H9 (cell line): ENCODE results near the gene MAOA. TPM values are rescaled to one million over a fixed set of nuclear protein-coding genes. Genes with fewer than 3 reads are reported as not detected.

Source experiments
- DNase-seq: peaks from one replicate; pipeline ENCODE4 v3.0.0-alpha.2; 2017
- H2AFZ ChIP-seq: one replicate; pipeline ENCODE4 v1.6.1; 2013; ENCODE audit warnings: mild to moderate bottlenecking, low read length, control low read depth, moderate library complexity
- H2AK5ac ChIP-seq: 2 replicates; pipeline ENCODE4 v1.6.1; 2013; ENCODE audit warnings: low read length, control low read depth, mixed read lengths; ENCODE audit not compliant: insufficient read length
- H2BK120ac ChIP-seq: one replicate; pipeline ENCODE4 v1.6.1; 2013; ENCODE audit warnings: low read depth, mild to moderate bottlenecking, low read length, control low read depth, inconsistent platforms; ENCODE audit not compliant: poor library complexity, severe bottlenecking
- H2BK12ac ChIP-seq: 2 replicates; pipeline ENCODE4 v1.6.1; 2013; ENCODE audit warnings: low read length, control low read depth, mixed read lengths, low read depth; ENCODE audit not compliant: insufficient read length
- H2BK15ac ChIP-seq: 2 replicates; pipeline ENCODE4 v1.6.1; 2013; ENCODE audit warnings: low read depth, low read length, control low read depth
- H2BK20ac ChIP-seq: one replicate; pipeline ENCODE4 v1.6.1; 2013; ENCODE audit warnings: low read depth, mild to moderate bottlenecking, low read length, control low read depth, inconsistent platforms; ENCODE audit not compliant: poor library complexity, severe bottlenecking
- H2BK5ac ChIP-seq: 2 replicates; pipeline ENCODE4 v1.6.1; 2013; ENCODE audit warnings: low read length, control low read depth, mixed read lengths; ENCODE audit not compliant: insufficient read length
- H3K14ac ChIP-seq: 2 replicates; pipeline ENCODE4 v1.6.1; 2013; ENCODE audit warnings: low read length, control low read depth; ENCODE audit not compliant: insufficient read depth
- H3K18ac ChIP-seq: 2 replicates; pipeline ENCODE4 v1.6.1; 2013; ENCODE audit warnings: low read depth, mild to moderate bottlenecking, mixed read lengths, low read length, control low read depth; ENCODE audit not compliant: insufficient read length
- H3K23ac ChIP-seq: 2 replicates; pipeline ENCODE4 v1.6.1; 2013; ENCODE audit warnings: low read length, control low read depth, mixed read lengths, low read depth; ENCODE audit not compliant: insufficient read length
- H3K23me2 ChIP-seq: 2 replicates; pipeline ENCODE4 v1.6.1; 2013; ENCODE audit warnings: low read depth, mild to moderate bottlenecking, mixed read lengths, low read length, control low read depth; ENCODE audit not compliant: insufficient read length, poor library complexity, severe bottlenecking
- H3K27ac ChIP-seq: 2 replicates; pipeline ENCODE4 v1.5.1; 2013; ENCODE audit warnings: low read length, control low read depth, mixed read lengths, low read depth; ENCODE audit not compliant: insufficient read length
- H3K27me3 ChIP-seq: 2 replicates; pipeline ENCODE4 v1.6.1; 2013; ENCODE audit warnings: low read length, control low read depth, inconsistent platforms; ENCODE audit not compliant: insufficient read depth
- H3K4ac ChIP-seq: 2 replicates; pipeline ENCODE4 v1.6.1; 2013; ENCODE audit warnings: low read depth, mild to moderate bottlenecking, control low read depth, inconsistent platforms, low read length, moderate library complexity
- H3K4me1 ChIP-seq: 2 replicates; pipeline ENCODE4 v1.6.1; 2013; ENCODE audit warnings: low read length, control low read depth, inconsistent platforms; ENCODE audit not compliant: insufficient read depth
- H3K4me2 ChIP-seq: 2 replicates; pipeline ENCODE4 v1.6.1; 2013; ENCODE audit warnings: low read length, control low read depth, mixed read lengths; ENCODE audit not compliant: insufficient read length, insufficient read depth
- H3K56ac ChIP-seq: 2 replicates; pipeline ENCODE4 v1.6.1; 2013; ENCODE audit warnings: low read depth, mild to moderate bottlenecking, mixed read lengths, low read length, control low read depth; ENCODE audit not compliant: insufficient read length
- H3K79me1 ChIP-seq: 2 replicates; pipeline ENCODE4 v1.6.1; 2013; ENCODE audit warnings: low read depth, mild to moderate bottlenecking, moderate library complexity, low read length, control low read depth, inconsistent platforms; ENCODE audit not compliant: insufficient read depth, poor library complexity, severe bottlenecking
- H3K79me2 ChIP-seq: 2 replicates; pipeline ENCODE4 v1.6.1; 2013; ENCODE audit warnings: low read length, control low read depth, inconsistent platforms; ENCODE audit not compliant: insufficient read depth
- H3K9ac ChIP-seq: 2 replicates; pipeline ENCODE4 v1.6.1; 2013; ENCODE audit warnings: low read length, control low read depth, mixed read lengths; ENCODE audit not compliant: insufficient read length; ENCODE audit errors: extremely low read depth
- H3K9me3 ChIP-seq: one replicate; pipeline ENCODE4 v1.6.1; 2013; ENCODE audit warnings: low read depth, low read length, inconsistent platforms; ENCODE audit not compliant: control insufficient read depth
- H3T11ph ChIP-seq: one replicate; pipeline ENCODE4 v1.6.1; 2013; ENCODE audit warnings: mild to moderate bottlenecking, low read length, control low read depth, inconsistent platforms
- H4K20me1 ChIP-seq: one replicate; pipeline ENCODE4 v1.6.1; 2013; ENCODE audit not compliant: control insufficient read depth, insufficient read length, insufficient read depth
- H4K5ac ChIP-seq: 2 replicates; pipeline ENCODE4 v1.6.1; 2013; ENCODE audit warnings: low read depth, mild to moderate bottlenecking, mixed read lengths, low read length, control low read depth; ENCODE audit not compliant: insufficient read length
- H4K8ac ChIP-seq: replicated peaks from 2 replicates; pipeline ENCODE4 v1.6.1; 2013; ENCODE audit warnings: low read length, control low read depth, mixed read lengths, low read depth; ENCODE audit not compliant: insufficient read length
- H4K91ac ChIP-seq: 2 replicates; pipeline ENCODE4 v1.6.1; 2013; ENCODE audit warnings: low read depth, mild to moderate bottlenecking, moderate library complexity, mixed read lengths, low read length, control low read depth; ENCODE audit not compliant: insufficient read length
- H3K27ac Mint-ChIP-seq, 3 experiments: 2 replicates in 2 of 3; 3 replicates in 1 of 3; pipeline ENCODE4 v1.8.0; 2020 to 2021; ENCODE audit warnings: mixed read lengths in 3 of 3, mild to moderate bottlenecking in 1 of 3, moderate library complexity in 1 of 3
- H3K27me3 Mint-ChIP-seq: 2 replicates; pipeline ENCODE4 v1.8.0; 2021; ENCODE audit warnings: low read depth, mild to moderate bottlenecking, moderate library complexity, mixed read lengths
- H3K36me3 Mint-ChIP-seq, 3 experiments: 2 replicates in 2 of 3; 3 replicates in 1 of 3; pipeline ENCODE4 v1.8.0; 2020 to 2021; ENCODE audit warnings: low read depth in 3 of 3, mixed read lengths in 3 of 3; ENCODE audit not compliant: insufficient read depth in 1 of 3
- H3K4me1 Mint-ChIP-seq, 2 experiments: 2 replicates each; pipeline ENCODE4 v1.8.0; 2020; ENCODE audit warnings: mixed read lengths in 2 of 2
- H3K4me3 Mint-ChIP-seq, 2 experiments: 2 replicates in 1 of 2; 3 replicates in 1 of 2; pipeline ENCODE4 v1.8.0; 2020 to 2021; ENCODE audit warnings: mild to moderate bottlenecking in 2 of 2, mixed read lengths in 2 of 2, moderate library complexity in 1 of 2
- H3K9me3 Mint-ChIP-seq, 2 experiments: 2 replicates in 1 of 2; 3 replicates in 1 of 2; pipeline ENCODE4 v1.8.0; 2020; ENCODE audit warnings: mild to moderate bottlenecking in 2 of 2, mixed read lengths in 2 of 2, moderate library complexity in 1 of 2
- WGBS: extraction: QIAGEN DNeasy Blood & Tissue Kit; methylation state at CpG from one replicate; pipeline ENCODE4 v1.1.7; 2013; ENCODE audit warnings: missing lambda C conversion rate, low lambda C conversion rate, mixed read lengths; ENCODE audit not compliant: insufficient read length; ENCODE audit errors: extremely low coverage; 5-methylcytosine and 5-hydroxymethylcytosine counted together
- total RNA-seq: library from RNA; stranded (reverse); gene quantifications from 2 replicates; pipeline ENCODE4 v1.2.1, GENCODE V29; 2021
- TF ChIP-seq, protein P1 (sequence below): fragments of 200-600 bp; sonication (generic); conservative IDR thresholded peaks from 3 replicates; pipeline ENCODE4 v1.8.0; 2021; ENCODE audit warnings: antibody characterized with exemption, mild to moderate bottlenecking

MAOA gene
- total RNA-seq, 1 experiment from 2014 or later = 0.28 TPM

DNA sequence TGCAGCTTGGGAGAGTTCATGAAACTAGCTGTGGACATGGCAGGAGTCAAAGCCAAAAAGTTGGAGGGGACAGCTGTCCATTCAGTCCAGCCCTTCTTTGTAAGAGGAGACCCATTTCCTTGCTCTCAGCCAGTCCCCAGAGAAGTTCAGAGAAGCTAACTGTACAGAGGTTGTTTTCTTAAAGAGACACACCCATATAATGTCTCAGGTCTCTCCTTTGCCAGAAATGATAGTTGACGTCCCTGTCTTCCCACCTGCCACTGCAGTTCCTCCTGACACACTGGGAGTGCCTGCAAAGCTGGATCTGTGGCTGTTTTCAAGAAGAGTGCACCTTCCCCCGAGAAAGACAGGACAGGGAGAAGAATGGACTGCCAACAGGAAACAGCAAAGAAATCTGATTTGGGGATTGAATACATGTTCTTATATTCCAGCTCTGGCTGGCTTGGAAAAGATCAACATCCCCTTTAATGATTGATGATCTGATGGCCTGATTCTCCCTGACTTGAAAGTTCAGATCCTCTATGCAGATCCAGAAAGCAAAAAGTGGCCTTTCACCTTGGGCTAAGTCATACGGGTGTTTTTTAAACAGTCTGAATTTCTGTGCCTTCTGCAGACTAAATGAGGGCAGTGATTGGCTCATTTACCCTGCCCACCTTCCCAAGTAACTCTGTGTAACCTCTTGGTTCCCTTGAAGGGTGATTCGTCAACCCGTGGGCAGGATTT is 87.2 kb downstream of the MAOA start:
- H3K56ac ChIP-seq = no peak overlapping the region
- no peak overlapping the region for H2AFZ ChIP-seq
- TF ChIP-seq, protein P1, sequence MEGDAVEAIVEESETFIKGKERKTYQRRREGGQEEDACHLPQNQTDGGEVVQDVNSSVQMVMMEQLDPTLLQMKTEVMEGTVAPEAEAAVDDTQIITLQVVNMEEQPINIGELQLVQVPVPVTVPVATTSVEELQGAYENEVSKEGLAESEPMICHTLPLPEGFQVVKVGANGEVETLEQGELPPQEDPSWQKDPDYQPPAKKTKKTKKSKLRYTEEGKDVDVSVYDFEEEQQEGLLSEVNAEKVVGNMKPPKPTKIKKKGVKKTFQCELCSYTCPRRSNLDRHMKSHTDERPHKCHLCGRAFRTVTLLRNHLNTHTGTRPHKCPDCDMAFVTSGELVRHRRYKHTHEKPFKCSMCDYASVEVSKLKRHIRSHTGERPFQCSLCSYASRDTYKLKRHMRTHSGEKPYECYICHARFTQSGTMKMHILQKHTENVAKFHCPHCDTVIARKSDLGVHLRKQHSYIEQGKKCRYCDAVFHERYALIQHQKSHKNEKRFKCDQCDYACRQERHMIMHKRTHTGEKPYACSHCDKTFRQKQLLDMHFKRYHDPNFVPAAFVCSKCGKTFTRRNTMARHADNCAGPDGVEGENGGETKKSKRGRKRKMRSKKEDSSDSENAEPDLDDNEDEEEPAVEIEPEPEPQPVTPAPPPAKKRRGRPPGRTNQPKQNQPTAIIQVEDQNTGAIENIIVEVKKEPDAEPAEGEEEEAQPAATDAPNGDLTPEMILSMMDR = no peak
- Mint-ChIP-seq H3K27ac (no peak overlapping the region), H3K9me3 (peaks cover 37 to 59% of the 10 kb centered on the region in 2 experiments), H3K36me3 (no peaks in the 10 kb centered on the region), H3K4me3 (no peak overlapping the region), H3K4me1 (no peaks in the 10 kb centered on the region), H3K27me3 (no peaks in the 10 kb centered on the region; the same call in 1 of the 2 replicates)
- H4K8ac ChIP-seq = no peak overlapping the region
- no peak overlapping the region for H2BK15ac ChIP-seq
- H2BK5ac ChIP-seq = no peak overlapping the region
- H3K79me1 ChIP-seq = no peaks in the 10 kb centered on the region
- no peak overlapping the region for H2BK20ac ChIP-seq
- no peak for DNase-seq
- no peaks in the 10 kb centered on the region for H3K27me3 ChIP-seq
- H3K9ac ChIP-seq = no peak overlapping the region
- no peak overlapping the region for H3K18ac ChIP-seq
- H2BK120ac ChIP-seq = no peak overlapping the region
- H2AK5ac ChIP-seq = no peak overlapping the region
- H3K4me2 ChIP-seq = no peak overlapping the region
- H4K91ac ChIP-seq = no peak overlapping the region
- H3K23me2 ChIP-seq = no peaks in the 10 kb centered on the region
- no peak overlapping the region for H3K27ac ChIP-seq
- H3K4ac ChIP-seq = no peak overlapping the region
- no CpG with 5 or more reads among the region's 5 CpGs for WGBS
- no peaks in the 10 kb centered on the region for H3K4me1 ChIP-seq
- H3K9me3 ChIP-seq = no peaks in the 10 kb centered on the region
- no peak overlapping the region for H3K14ac ChIP-seq
- no peak overlapping the region for H3K23ac ChIP-seq
- no peaks in the 10 kb centered on the region for H4K20me1 ChIP-seq
- H3K79me2 ChIP-seq = no peaks in the 10 kb centered on the region
- H2BK12ac ChIP-seq = no peak overlapping the region
- H4K5ac ChIP-seq = no peak overlapping the region
- H3T11ph ChIP-seq = no peak overlapping the region
